ENCODE measurements around the gene CIC. TPM values are rescaled to one million over a fixed set of nuclear protein-coding genes. Genes with fewer than 3 reads are reported as not detected.
A peak's percentile ranks its signal among the peaks of the same experiment; 100 is the strongest.

The CIC gene
- total RNA-seq, 2 donors from 2014 or later, result 112 to 125 TPM

- ATAC-seq (no peak), DNase-seq (no peak)
- no peak overlapping the region for H3K27ac Mint-ChIP-seq
Observed at GRCh38 chr19:42294471-42295137, 25.6 kb downstream of the CIC start.

GRCh38 chr19:42295342-42295741 lies 26.3 kb downstream of the CIC start:
- ATAC-seq, result no peak

More at GRCh38 chr19:42294471-42295137, 25.6 kb downstream of the CIC start:
- Mint-ChIP-seq H3K4me3 (no peak overlapping the region), H3K27me3 (no peaks in the 10 kb centered on the region), H3K36me3 (ENCODE audit: low read depth) (peaks cover 6% of the 10 kb centered on the region), H3K4me1 (peaks cover 13% of the 10 kb centered on the region)
- no peaks in the 10 kb centered on the region for H3K9me3 ChIP-seq (ENCODE audit: control insufficient read depth, low read length, poor library complexity, severe bottlenecking)

GRCh38 chr19:42295831-42296525 lies 26.9 kb downstream of the CIC start:
- Mint-ChIP-seq H3K36me3 (ENCODE audit: low read depth) (peaks cover 6% of the 10 kb centered on the region), H3K27ac (peak overlapping the region; percentile 83), H3K4me1 (peaks cover 13% of the 10 kb centered on the region), H3K4me3 (no peak overlapping the region), H3K27me3 (no peaks in the 10 kb centered on the region)
- ATAC-seq, result peak; percentile 87
- no peaks in the 10 kb centered on the region for H3K9me3 ChIP-seq (ENCODE audit: control insufficient read depth, low read length, poor library complexity, severe bottlenecking)
- peak; percentile 74 to 95 (median 76) for DNase-seq

More at GRCh38 chr19:42295342-42295741, 26.3 kb downstream of the CIC start:
- no peak overlapping the region for H3K4me3 Mint-ChIP-seq
- peak overlapping the region; percentile 83 for H3K27ac Mint-ChIP-seq
- H3K4me1 Mint-ChIP-seq, result peaks cover 13% of the 10 kb centered on the region
- no peak for DNase-seq
- H3K27me3 Mint-ChIP-seq, result no peaks in the 10 kb centered on the region
- no peaks in the 10 kb centered on the region for H3K9me3 ChIP-seq (ENCODE audit: control insufficient read depth, low read length, poor library complexity, severe bottlenecking)
- peaks cover 6% of the 10 kb centered on the region for H3K36me3 Mint-ChIP-seq (ENCODE audit: low read depth)

- Mint-ChIP-seq H3K27ac (peak overlapping the region; percentile 83), H3K4me1 (peaks cover 9% of the 10 kb centered on the region), H3K4me3 (no peak overlapping the region), H3K36me3 (ENCODE audit: low read depth) (peaks cover 2% of the 10 kb centered on the region), H3K27me3 (no peaks in the 10 kb centered on the region)
- DNase-seq (no peak), ATAC-seq (no peak)
- H3K9me3 ChIP-seq (ENCODE audit: control insufficient read depth, low read length, poor library complexity, severe bottlenecking), result no peaks in the 10 kb centered on the region
Observed at GRCh38 chr19:42297039-42297438, 28.0 kb downstream of the CIC start.

GRCh38 chr19:42301646-42302203 lies 32.7 kb downstream of the CIC start, which contains the start of gene PRR19:
PRR19 (plus strand) TSS chr19:42302132; CDS start chr19:42309585, 7,453 bp downstream.
- Mint-ChIP-seq H3K4me1 (peaks cover 14% of the 10 kb centered on the region), H3K27me3 (no peaks in the 10 kb centered on the region), H3K4me3 (peak within 1 kb of the TSS; percentile 91), H3K36me3 (ENCODE audit: low read depth) (no peaks in the 10 kb centered on the region), H3K27ac (peak within 1 kb of the TSS; percentile 88)
- no peaks in the 10 kb centered on the region for H3K9me3 ChIP-seq (ENCODE audit: control insufficient read depth, low read length, poor library complexity, severe bottlenecking)
- ATAC-seq (peak; percentile 16), DNase-seq (no peak)

- Mint-ChIP-seq H3K4me1 (peaks cover 14% of the 10 kb centered on the region), H3K27me3 (no peaks in the 10 kb centered on the region), H3K4me3 (peak overlapping the region; percentile 91), H3K27ac (peak overlapping the region; percentile 88), H3K36me3 (ENCODE audit: low read depth) (peaks cover 1% of the 10 kb centered on the region)
- DNase-seq (no peak), ATAC-seq (no peak)
- no peaks in the 10 kb centered on the region for H3K9me3 ChIP-seq (ENCODE audit: control insufficient read depth, low read length, poor library complexity, severe bottlenecking)
Observed at GRCh38 chr19:42303101-42303464, 34.0 kb downstream of the CIC start.

GRCh38 chr19:42303876-42304275 lies 34.8 kb downstream of the CIC start:
- ATAC-seq (no peak), DNase-seq (no peak)
- H3K27me3 Mint-ChIP-seq, result no peaks in the 10 kb centered on the region
- H3K27ac Mint-ChIP-seq, result peak overlapping the region; percentile 82
- H3K36me3 Mint-ChIP-seq (ENCODE audit: low read depth), result peaks cover 2% of the 10 kb centered on the region
- H3K4me3 Mint-ChIP-seq, result peak overlapping the region; percentile 36
- H3K4me1 Mint-ChIP-seq, result peaks cover 14% of the 10 kb centered on the region
- H3K9me3 ChIP-seq (ENCODE audit: control insufficient read depth, low read length, poor library complexity, severe bottlenecking), result no peaks in the 10 kb centered on the region

GRCh38 chr19:42306646-42307045 lies 37.6 kb downstream of the CIC start:
- no peak for DNase-seq
- peaks cover 10% of the 10 kb centered on the region for H3K4me1 Mint-ChIP-seq
- H3K36me3 Mint-ChIP-seq (ENCODE audit: low read depth), result peaks cover 2% of the 10 kb centered on the region
- no peak for ATAC-seq
- no peaks in the 10 kb centered on the region for H3K9me3 ChIP-seq (ENCODE audit: control insufficient read depth, low read length, poor library complexity, severe bottlenecking)
- no peak overlapping the region for H3K4me3 Mint-ChIP-seq
- peaks cover 9% of the 10 kb centered on the region for H3K27me3 Mint-ChIP-seq
- no peak overlapping the region for H3K27ac Mint-ChIP-seq

- ATAC-seq (no peak), DNase-seq (no peak)
- H3K27me3 Mint-ChIP-seq, result peaks cover 35% of the 10 kb centered on the region
- no peaks in the 10 kb centered on the region for H3K9me3 ChIP-seq (ENCODE audit: control insufficient read depth, low read length, poor library complexity, severe bottlenecking)
- H3K4me3 Mint-ChIP-seq, result no peak overlapping the region
- no peak overlapping the region for H3K27ac Mint-ChIP-seq
- H3K36me3 Mint-ChIP-seq (ENCODE audit: low read depth), result peaks cover 2% of the 10 kb centered on the region
- peaks cover 7% of the 10 kb centered on the region for H3K4me1 Mint-ChIP-seq
Observed at GRCh38 chr19:42309686-42310085, 40.6 kb downstream of the CIC start.

GRCh38 chr19:42311657-42312056 lies 42.6 kb downstream of the CIC start:
- Mint-ChIP-seq H3K27ac (no peak overlapping the region), H3K4me1 (peaks cover 7% of the 10 kb centered on the region), H3K36me3 (ENCODE audit: low read depth) (peaks cover 4% of the 10 kb centered on the region), H3K4me3 (no peak overlapping the region), H3K27me3 (peaks cover 41% of the 10 kb centered on the region)
- no peaks in the 10 kb centered on the region for H3K9me3 ChIP-seq (ENCODE audit: control insufficient read depth, low read length, poor library complexity, severe bottlenecking)
- DNase-seq (no peak), ATAC-seq (no peak)

- Mint-ChIP-seq H3K27ac (no peak overlapping the region), H3K4me1 (peaks cover 13% of the 10 kb centered on the region), H3K36me3 (ENCODE audit: low read depth) (peaks cover 4% of the 10 kb centered on the region), H3K4me3 (peak overlapping the region; percentile 82), H3K27me3 (peaks cover 41% of the 10 kb centered on the region)
- ATAC-seq, result no peak
- no peak for DNase-seq
- no peaks in the 10 kb centered on the region for H3K9me3 ChIP-seq (ENCODE audit: control insufficient read depth, low read length, poor library complexity, severe bottlenecking)
Observed at GRCh38 chr19:42312370-42312769, 43.3 kb downstream of the CIC start.

- Mint-ChIP-seq H3K36me3 (ENCODE audit: low read depth) (peaks cover 2% of the 10 kb centered on the region), H3K27me3 (peaks cover 41% of the 10 kb centered on the region), H3K4me1 (peaks cover 15% of the 10 kb centered on the region), H3K4me3 (peak within 1 kb of the TSS; percentile 82), H3K27ac (no peak within 1 kb of the TSS)
- ATAC-seq (peak; percentile 84), DNase-seq (no peak)
- H3K9me3 ChIP-seq (ENCODE audit: control insufficient read depth, low read length, poor library complexity, severe bottlenecking), result no peaks in the 10 kb centered on the region
Observed at GRCh38 chr19:42313096-42313839, 44.2 kb downstream of the CIC start, which contains the start of gene TMEM145. TMEM145 (plus strand) TSS chr19:42313309; CDS start chr19:42313377, 68 bp downstream.

Measured in T-helper 17 cell (primary cell).